ENCODE results near the gene VAMP2.

VAMP2 gene

DNA sequence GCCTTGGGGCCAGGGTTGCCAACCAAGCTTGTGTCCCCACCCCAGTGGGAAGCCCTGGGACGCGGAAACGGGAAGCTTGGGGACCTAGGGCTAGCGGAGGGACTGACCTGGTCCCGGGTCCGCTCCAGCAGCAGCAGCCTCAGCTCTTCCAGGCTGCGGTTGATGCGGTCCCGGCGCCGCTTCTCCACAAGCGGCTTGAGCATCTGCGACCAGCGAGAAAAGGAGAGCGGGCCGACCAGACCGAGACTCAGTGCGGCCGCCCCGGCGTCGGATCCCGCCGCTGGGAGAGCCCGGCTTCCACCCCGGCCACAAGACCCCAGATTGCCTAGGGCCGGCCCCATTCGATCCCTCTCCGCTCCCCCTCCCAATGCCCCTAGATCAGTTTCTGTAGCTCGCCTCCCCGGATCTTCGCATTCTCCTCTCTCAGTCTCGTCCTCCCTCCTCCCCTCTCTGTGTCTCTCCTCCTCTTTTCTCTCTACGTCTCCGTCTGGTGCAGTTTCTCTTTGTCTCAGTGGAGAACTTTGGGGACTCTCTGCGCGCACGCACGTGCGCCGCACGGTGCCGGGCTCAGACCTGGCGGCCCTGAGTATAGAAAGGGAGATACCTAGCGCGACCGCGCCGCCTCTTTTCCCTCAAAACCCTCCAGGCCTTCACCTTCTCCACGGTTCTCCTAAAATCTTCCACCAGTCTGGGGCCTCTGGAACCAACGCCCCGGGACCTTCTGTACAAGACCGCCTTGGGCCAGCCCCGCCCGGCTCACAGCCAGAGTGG is 39.6 kb downstream of the VAMP2 start:
- peak; percentile 41 for DNase-seq (ENCODE audit: low spot score)

DNA sequence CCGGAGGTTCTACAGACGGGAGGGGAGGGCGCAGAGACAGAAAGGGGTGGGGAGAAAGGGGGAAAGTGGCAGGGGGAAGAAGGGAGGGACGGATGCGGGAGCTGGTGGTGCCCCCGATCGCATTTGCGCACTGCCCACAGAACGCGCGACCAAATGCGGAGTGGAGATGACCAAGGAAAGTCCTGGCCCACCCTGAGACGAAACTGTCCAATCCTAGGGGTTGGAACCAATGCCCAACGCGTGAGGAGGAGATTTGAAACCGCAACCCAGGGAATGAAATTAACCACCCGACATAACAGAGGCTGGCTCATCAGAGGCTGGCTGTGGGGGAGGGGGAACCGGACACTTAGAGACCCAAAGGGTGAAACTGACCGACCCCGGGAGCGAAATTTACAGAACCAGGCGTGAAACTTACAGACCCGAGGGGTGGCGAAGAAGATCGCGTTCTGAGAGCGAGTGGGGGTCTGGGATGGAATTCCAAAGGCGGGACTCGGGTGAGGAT is 40.3 kb downstream of the VAMP2 start:
- DNase-seq (ENCODE audit: low spot score): peak; percentile 70

DNA sequence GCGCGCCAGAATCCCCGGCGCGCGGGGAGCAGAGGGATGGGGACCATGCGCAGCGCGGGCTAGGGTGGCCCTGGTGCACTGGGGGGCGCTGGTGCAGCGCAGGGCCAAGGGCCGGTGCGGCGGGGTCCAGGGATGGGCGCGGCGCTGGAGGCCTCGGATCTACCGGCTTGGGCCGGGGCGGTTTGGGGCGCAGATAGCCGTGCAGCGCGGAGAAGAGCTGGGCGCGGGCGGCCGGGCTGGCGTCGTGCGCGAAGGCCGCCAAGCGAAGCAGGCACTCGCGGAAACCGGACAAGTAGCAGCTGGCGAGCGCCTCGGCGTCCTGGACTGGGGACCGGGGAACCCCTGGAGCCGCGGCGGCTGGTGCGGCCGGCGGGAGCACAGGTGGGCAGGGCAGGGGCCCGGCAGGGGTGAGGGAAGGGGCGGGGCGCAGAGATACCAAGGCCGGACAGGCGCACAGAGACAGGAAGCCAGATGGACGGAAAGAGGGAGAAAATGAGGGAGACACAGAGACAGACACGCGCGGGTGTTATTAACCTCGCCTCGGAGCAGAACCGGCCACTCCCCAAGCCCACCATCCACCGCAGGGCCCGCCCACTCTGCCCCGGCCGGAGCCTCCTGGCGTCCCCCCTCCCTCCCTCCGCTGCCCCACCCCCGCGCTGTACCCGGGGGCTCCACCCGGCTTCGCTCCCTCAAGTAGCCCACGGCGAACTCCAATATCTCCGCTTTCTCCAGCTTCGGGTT is 40.9 kb downstream of the VAMP2 start:
- peak; percentile 79 for DNase-seq (ENCODE audit: low spot score)

DNA sequence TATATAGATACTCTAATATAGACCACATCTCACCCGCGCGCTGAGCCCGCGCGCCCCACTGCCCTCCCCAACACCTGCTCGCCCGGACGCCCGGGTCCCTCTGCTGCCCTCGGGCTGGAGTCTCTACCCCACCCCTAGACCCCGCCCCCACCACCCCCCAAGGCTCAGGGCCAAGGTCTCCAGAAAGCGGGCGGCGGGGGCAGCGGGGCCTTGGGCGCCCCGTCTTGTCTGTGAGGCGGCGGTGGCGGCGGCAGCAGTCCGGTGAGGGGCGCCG is 41.4 kb downstream of the VAMP2 start:
- no peak for DNase-seq (ENCODE audit: low spot score)

DNA sequence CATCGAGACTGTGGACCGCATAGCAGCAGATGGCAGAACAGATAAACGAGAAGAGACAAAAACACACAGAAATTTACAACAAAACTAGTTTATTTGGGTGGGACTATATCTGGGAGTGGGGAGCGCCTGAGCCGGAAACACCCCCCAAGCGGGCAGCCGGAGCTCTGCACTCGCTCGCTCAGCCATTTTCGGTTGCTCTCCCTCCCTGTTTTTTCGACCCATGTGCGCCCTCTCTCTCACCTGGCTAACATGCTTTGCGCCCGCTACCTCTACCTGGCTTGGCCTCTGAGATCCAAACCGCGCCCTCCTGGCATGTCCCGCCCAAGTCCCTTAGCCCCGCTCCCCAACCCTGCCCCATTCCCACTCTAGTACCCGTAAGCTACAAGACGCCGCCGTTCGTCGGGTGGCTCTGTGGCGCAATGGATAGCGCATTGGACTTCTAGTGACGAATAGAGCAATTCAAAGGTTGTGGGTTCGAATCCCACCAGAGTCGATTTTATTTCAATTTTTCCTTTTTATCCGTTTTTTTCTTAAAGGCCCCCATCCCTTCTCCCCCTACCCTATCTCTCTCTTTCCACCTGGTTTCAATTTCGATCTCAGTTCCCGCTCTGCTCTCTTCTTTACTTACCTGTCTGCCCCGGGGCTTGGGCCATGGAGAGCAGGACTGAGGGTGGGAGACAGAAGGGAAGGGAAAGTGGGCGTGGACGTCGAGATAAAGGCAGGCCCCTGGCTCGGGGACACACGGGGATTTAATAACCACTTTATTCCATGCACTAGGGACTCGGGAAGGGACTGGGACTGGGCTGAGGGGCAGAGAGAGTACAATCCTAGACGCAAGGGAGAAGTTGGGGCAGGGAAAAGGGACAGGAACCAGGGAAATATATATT is 42.0 kb downstream of the VAMP2 start:
- peak; percentile 81 for DNase-seq (ENCODE audit: low spot score)

GRCh38 chr17:8119581-8120519 is 42.9 kb downstream of the VAMP2 start:
- DNase-seq (ENCODE audit: low spot score): peak; percentile 93

GRCh38 chr17:8118769-8119580 is 43.8 kb downstream of the VAMP2 start:
- DNase-seq (ENCODE audit: low spot score): peak; percentile 84

DNA sequence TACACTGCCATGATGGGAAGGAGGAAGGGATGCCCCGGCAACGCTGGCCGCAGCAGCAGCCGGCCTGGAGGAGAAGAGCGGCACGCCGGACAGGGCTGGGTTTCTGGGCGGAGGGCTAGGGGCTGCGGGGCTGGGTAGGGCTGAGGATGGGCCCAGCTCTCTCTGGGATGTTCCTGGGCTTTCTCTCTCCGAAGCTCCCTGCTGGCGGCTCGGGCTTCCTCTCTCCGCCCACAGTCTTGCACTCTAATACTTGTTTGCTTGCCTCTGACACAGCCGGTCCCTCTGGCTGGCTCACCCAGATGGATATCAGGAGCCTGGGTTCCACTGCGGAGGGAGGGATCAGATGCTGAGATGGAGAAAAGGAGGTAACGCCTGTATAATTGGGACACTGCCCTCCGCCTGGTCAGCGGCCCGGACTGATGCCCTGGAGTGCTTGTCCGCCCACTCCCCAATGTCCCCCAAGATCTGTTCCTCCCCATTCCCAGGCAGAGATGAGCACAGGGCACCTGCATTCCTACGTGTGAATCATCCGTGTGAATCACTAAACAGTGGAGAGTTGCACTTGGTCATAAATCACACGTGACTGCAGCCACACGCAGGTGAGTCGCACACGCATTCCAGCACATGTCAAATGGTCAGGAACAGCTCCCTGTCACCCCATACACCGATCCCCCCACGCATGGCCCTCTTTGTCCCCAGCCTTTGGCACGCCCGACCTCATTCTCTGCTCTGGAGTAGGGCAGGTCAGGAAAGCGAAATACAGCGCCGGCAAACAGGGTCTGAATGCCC is 44.6 kb downstream of the VAMP2 start, which contains the start of gene ALOXE3:
Gene ALOXE3, minus strand, starts transcription at position 535 of the 789 bp plus-strand sequence. Its CDS starts 524 bp downstream, at position 11.
- DNase-seq (ENCODE audit: low spot score): peak; percentile 94

GRCh38 chr17:8117367-8117979 is 45.3 kb downstream of the VAMP2 start:
- DNase-seq (ENCODE audit: low spot score): no peak

DNA sequence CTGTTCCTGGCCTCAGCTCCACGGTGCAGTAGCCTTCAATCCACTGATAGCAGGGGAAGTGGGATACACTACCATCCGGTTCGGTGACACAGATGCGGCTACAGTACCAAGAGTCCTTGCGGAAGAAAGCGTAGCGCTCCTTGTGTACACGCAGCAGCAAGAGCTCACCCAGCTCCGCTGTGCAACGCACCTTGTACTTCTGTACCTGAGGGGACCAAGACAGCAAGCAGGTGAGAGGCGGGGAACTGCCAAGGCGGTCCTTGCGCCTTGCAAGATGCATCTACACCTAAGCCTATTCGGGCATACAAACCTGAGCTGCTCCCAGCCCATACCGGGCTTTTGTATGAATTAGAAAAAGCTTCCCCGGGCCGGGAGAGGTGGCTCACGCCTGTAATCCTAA is 46.0 kb downstream of the VAMP2 start:
- no peak for DNase-seq (ENCODE audit: low spot score)

- no peak for DNase-seq (ENCODE audit: low spot score)
These were observed 51.8 kb downstream of the VAMP2 start for GRCh38 chr17:8110907-8111306.

DNA sequence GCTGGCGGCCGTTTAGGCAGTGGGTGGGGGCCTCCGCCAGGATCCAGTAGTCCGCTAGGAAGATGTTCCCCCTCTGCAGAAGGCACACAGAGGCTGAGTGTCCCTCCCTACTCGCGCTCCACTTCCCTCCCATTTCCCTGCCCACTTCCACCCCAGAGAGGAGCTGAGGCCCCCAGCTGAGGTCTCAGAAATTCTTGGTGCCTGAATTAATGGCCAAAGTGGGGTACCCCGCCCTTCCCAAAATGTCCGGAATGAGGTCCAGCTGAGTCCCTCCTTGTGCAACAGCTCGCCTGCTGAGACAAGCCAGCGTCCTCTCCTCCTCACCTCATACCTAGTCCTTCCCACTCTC is 52.3 kb downstream of the VAMP2 start:
- DNase-seq (ENCODE audit: low spot score): no peak

- no peak for DNase-seq (ENCODE audit: low spot score)
These were observed 52.9 kb downstream of the VAMP2 start for GRCh38 chr17:8109661-8110455.
